Left colon (tissue), 2 donors: Measurements from ENCODE around the gene RNF151. TPM values are rescaled to one million over a fixed set of nuclear protein-coding genes. Genes with fewer than 3 reads are reported as not detected.
"Not testable (repeated sequence)": the region's sequence is repeated elsewhere in the genome, so short reads cannot be mapped to it uniquely, and the experiment has no call there.

ENCODE experiments used
- ATAC-seq: fragments of 200-7000 bp; cut with Tn5 transposase; one replicate; pipeline ENCODE4 v1.9.1; 2020; ENCODE audit warnings: mild to moderate bottlenecking, moderate library complexity
- DNase-seq, 2 donors: peaks; one replicate each; pipeline ENCODE4 v3.0.0-alpha.2; 2020
- intact Hi-C, 2 donors: fragments of 100-400 bp; cut with DNase I in 1 of 2; cut with micrococcal nuclease in 1 of 2; formaldehyde crosslinking; loops; one replicate each; pipeline versions ENCODE4 v1.11.2 to v1.14.0; 2022; cut with DNase I, micrococcal nuclease
- total RNA-seq, 2 donors: library from RNA; stranded (reverse); fragmentation: NEBNext Ultra II Directional; extraction: Animal tissue kit (Norgen Biotek cat#: 25700); gene quantifications; one replicate each; pipeline ENCODE4 v1.2.1, GENCODE V29; 2021
- donor health status: DM: no; HTN: no; CAD: no.
- donor health status: DM: yes; HTN: yes; CAD: no.

The RNF151 gene
- total RNA-seq, 2 donors from 2014 or later: not detected

GRCh38 chr16:1950559-1950958 lies 16.1 kb upstream of the RNF151 start:
- ATAC-seq (no peak), DNase-seq (no peak)
- intact Hi-C loops: no loop called here

GRCh38 chr16:1953734-1954133 lies 12.9 kb upstream of the RNF151 start:
- DNase-seq (no peak), ATAC-seq (no peak)
- intact Hi-C loops: no loop called here

- ATAC-seq, intact Hi-C loops, DNase-seq: not testable (repeated sequence)
These were observed 9.1 kb upstream of the RNF151 start for GRCh38 chr16:1957434-1958142.

DNA sequence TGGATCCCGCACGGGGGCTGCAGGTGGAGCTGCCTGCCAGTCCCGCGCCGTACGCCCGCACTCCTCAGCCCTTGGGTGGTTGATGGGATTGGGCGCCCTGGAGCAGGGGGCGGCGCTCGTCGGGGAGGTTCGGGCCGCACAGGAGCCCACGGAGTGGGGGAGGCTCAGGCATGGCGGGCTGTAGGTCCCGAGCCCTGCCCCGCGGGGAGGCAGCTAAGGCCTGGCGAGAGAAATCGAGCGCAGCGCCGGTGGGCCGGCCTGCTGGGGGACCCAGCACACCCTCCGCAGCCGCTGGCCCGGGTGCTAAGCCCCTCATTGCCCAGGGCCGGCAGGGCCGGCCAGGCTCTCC lies 8.5 kb upstream of the RNF151 start:
- DNase-seq, intact Hi-C loops, ATAC-seq: not testable (repeated sequence)

GRCh38 chr16:1958715-1959268 lies 7.9 kb upstream of the RNF151 start:
- DNase-seq (peak in 1 of 2 donors; percentile 40), ATAC-seq (peak; percentile 2)
- intact Hi-C loops: no loop called here

GRCh38 chr16:1959269-1960039 lies 7.2 kb upstream of the RNF151 start, which contains the start of gene NDUFB10:
Gene NDUFB10 (plus strand): TSS chr16:1959538. CDS start chr16:1959625, 87 bp downstream.
- ATAC-seq (peak; percentile 89), DNase-seq (peak; percentile 92 to 96)
- intact Hi-C loops: no loop called here

DNA sequence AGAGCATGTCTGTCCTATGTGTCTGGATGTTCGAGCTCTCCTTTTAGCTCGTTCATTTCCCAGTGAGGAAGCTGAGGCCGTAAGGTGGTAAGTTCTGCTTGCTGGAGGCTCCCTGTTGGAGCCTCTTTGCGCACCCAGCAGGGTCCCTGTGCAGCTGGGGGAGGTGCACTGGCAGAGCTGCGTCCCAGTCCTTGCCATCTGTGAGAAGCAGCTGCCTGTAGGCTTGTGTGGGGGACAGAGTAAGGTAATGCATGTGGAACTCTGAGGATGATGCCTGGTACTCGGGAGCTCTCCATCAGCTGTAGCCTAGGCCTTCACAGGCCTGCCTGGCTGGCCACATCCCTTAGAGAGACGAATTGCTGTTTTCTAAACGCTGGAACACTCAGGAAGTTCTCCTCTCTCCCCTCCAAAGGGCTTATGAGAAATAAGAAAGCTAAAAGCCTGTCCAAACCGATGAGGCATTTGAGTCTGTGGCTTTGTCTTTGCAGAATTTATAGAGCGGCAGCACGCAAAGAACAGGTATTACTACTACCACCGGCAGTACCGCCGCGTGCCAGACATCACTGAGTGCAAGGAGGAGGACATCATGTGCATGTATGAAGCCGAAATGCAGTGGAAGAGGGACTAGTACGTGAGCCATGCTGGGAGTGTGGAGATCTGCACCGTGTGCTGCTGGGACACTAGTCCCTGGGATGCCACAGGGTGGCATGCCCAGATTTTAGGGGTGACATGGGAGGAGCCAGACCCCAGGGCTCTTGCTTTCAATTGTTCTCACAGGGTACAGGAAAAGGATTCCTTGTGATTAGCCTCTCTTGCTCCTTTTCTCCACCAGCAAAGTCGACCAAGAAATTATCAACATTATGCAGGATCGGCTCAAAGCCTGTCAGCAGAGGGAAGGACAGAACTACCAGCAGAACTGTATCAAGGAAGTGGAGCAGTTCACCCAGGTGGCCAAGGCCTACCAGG lies 5.7 kb upstream of the RNF151 start:
- intact Hi-C loops: no loop called here
- DNase-seq (peak in 1 of 2 donors; percentile 22), ATAC-seq (no peak)

DNA sequence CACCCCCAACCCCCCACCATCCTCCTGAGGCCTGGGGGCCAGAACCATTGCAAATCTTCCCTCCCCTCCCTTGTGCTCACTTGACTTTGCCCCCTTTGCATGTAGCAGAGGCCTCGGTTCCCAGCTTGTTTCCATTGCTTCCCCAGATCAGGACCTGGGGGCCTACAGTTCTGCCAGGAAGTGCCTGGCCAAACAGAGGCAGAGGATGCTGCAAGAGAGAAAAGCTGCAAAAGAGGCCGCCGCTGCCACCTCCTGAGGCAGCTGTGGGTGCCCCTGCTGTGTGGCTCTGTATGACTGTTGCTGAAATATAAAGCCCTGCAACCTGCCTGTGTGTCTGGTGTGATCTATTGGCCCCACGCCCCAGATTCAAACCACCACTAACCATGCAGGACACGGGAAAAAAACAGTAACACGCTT lies 5.0 kb upstream of the RNF151 start:
- ATAC-seq (no peak), DNase-seq (peak in 1 of 2 donors; percentile 14)
- intact Hi-C loops: no loop called here

DNA sequence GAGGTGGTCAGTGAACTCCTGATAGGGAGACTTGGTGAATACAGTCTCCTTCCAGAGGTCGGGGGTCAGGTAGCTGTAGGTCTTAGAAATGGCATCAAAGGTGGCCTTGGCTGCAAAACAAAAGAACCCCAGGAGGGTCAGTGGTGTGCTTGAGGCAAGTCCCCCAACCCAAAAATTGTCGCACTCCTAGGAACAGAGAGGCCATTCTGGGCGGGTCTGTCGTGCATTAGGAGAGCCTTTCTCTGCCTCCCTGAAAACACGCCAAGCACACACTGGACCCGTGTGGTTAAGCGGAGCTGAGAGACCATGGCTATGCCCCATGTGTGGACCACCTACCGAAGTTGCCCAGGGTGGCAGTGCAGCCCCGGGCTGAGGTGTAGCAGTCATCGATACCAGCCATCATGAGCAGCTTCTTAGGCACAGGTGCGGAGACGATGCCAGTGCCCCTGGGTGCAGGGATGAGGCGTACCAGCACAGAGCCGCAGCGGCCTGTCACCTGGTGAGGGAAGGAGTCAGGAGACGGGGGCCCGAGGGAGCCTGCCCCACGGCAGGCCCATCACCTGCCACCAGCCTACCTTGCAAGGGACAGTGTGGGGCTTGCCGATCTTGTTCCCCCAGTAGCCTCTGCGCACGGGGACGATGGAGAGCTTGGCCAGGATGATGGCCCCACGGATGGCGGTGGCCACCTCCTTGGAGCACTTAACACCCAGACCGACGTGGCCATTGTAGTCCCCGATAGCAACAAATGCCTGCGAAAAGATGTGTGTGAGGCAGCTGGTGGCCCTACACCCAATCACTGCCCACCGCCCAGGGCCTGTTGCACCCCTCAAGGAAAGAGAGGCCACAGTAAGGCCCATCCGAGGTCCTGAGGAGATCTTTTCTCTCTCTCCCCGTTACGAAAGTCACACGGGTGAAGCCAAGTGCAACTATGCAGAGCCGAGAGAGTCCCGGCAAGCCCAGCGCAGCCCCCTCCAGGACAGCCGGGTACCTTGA lies 4.2 kb upstream of the RNF151 start:
- peak in 1 of 2 donors; percentile 8 for DNase-seq
- intact Hi-C loops, ATAC-seq: not testable (repeated sequence)

GRCh38 chr16:1963806-1964505 lies 2.7 kb upstream of the RNF151 start:
- ATAC-seq: peak; percentile 29
- DNase-seq: peak in 1 of 2 donors; percentile 67
- intact Hi-C loops: no loop called here

DNA sequence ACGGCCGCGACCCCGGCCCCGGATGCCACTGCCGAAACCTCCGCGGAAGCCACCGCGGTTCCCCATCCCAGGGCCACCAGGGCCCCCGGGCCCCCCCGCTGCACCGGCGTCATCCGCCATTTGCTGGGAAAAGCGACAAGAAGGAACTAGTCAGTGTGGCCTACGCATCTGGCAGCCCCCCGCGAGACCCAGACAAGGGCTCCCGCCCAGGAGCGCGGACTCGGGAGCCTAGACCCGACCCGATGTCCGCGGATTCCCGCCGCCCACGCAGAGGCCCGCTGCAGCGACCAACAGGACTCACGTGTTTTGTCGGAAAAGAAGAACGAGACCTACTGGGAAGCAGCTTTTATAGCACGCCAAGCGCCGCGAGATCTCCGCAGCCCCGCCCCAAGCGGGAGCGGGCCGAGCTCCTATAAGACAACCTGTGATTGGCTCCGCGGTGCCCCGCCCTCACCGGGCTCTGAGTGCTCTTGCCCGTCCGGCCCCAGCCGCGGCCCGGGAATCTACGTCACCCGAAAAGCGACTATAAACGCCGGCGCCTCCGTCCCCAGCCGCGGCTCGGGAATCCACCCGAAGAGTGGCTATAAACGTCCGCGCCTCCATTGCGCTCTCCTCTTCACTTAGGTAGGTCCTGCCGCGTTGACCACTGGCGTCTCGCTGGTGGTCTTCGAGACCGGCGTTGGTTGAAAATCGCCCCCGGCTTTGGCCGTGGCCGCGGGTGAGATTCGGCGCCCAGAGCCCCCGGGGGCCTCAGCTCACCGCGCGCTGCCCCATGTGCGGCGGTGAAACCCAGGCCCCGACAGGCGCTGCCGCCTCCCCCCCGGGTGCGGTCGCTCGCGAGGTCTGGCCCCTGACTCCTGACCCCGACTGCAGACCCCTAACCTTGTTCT lies 1.9 kb upstream of the RNF151 start, which contains the start of gene RPS2:
TSS of gene RPS2 (minus strand) at position 321 of the 890 bp plus-strand sequence. CDS start at position 120, 201 bp downstream.
- intact Hi-C loops: no loop called here
- peak; percentile 99 for DNase-seq
- peak; percentile 92 for ATAC-seq

- ATAC-seq (peak; percentile 39), DNase-seq (peak in 1 of 2 donors; percentile 34)
- intact Hi-C loops: no loop called here
These were observed 1.2 kb upstream of the RNF151 start for GRCh38 chr16:1965396-1966001.

DNA sequence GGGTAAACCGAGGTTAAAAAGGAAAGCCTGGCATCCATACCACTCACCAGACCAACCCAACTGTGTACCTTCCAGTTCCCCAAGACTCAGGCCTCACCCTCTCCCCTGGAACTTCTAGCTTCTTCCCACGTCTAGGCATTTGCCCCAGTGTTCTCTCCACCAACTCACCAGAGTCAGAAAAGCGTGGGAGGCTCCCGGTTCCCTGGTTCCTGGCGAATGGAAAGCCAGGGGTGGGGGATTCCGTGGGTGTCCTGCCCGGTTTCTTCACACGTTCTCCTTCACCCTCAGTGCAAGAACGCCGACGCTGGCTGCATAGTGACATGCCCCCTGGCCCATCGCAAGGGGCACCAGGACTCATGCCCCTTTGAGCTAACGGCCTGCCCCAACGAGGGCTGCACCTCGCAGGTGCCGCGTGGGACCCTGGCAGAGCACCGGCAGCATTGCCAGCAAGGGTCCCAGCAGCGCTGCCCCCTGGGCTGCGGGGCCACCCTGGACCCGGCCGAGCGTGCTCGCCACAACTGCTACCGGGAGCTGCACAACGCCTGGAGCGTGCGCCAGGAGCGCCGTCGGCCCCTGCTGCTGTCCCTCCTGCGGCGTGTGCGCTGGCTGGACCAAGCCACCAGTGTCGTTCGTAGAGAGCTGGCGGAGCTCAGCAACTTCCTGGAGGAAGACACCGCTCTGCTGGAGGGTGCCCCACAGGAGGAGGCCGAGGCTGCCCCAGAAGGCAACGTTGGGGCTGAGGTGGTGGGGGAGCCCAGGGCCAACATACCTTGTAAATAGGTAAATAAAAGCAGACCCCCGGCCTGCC lies 1.7 kb downstream of the RNF151 start:
- intact Hi-C loops: no loop called here
- DNase-seq (peak in 1 of 2 donors; percentile 10), ATAC-seq (no peak)

DNA sequence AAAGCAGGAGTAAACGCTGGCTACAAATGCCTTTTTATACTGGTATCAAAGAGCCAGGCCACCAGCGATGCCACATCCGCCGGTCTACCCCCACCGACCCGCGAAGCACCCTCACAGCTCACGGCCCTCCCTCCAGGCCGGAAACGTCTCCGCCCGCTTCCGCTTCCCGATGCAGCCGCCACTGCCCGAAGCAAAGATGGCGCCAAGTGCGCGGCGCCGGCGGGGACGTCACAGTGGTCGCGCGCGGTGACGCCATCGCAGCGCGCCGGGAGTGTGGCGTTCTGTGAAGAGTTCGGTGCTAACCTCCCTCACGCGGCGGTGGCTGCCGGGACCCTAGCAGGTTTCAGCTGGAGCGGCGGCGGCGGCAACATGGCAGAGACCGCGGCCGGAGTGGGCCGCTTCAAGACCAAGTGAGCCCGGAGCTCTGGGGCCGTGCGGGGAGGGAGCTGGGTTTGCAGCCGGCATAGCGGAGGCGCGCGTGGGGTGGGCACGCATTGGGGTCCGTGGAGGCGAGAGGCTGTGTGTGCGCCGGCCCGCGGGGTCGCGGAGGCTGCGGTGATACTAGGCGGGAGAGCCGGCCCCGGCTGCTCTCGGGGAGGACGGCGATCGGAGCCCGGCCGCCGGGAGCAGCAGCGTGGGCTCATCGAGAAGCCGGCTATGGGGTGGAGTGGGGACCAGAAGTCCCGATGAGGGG lies 5.3 kb downstream of the RNF151 start, which contains the start of gene TBL3:
TSS of gene TBL3 (plus strand) at position 258 of the 694 bp plus-strand sequence. CDS start at position 370, 112 bp downstream.
- ATAC-seq (peak; percentile 91), DNase-seq (peak; percentile 92 to 93)
- intact Hi-C loops: no loop called here
